Kidney (tissue), 14 donors: ENCODE measurements around the gene RTN4IP1. TPM values are rescaled to one million over a fixed set of nuclear protein-coding genes. Genes with fewer than 3 reads are reported as not detected.
"Not testable (repeated sequence)": the region's sequence is repeated elsewhere in the genome, so short reads cannot be mapped to it uniquely, and the experiment has no call there.

Experiments
- DNase-seq, 5 donors: peaks; one replicate each; pipeline ENCODE4 v3.0.0-alpha.2; 2013 to 2020
- FAIRE-seq: peaks from 2 replicates; lab custom pipeline; 2012; peaks lifted over from hg19 to GRCh38; lab: Jason Lieb, UNC
- H3K27ac ChIP-seq, 2 donors: one replicate each; pipeline ENCODE4 v1.7.0; 2013; ENCODE audit warnings: low read depth in 2 of 2, low read length in 2 of 2, inconsistent platforms in 1 of 2
- H3K27me3 ChIP-seq: one replicate; pipeline ENCODE4 v1.7.1; 2013; ENCODE audit warnings: low read length, inconsistent platforms; ENCODE audit not compliant: control insufficient read depth, insufficient read depth
- H3K36me3 ChIP-seq, 3 donors: one replicate each; pipeline versions ENCODE4 v1.7.0 to v1.7.1; 2013; ENCODE audit warnings: low read length in 3 of 3, control low read depth in 1 of 3, inconsistent platforms in 1 of 3; ENCODE audit not compliant: insufficient read depth in 3 of 3, control insufficient read depth in 2 of 3
- H3K4me1 ChIP-seq, 3 donors: one replicate each; pipeline versions ENCODE4 v1.7.0 to v1.7.1; 2013; ENCODE audit warnings: low read length in 3 of 3, inconsistent platforms in 1 of 3, low read depth in 1 of 3; ENCODE audit not compliant: control insufficient read depth in 2 of 3, insufficient read depth in 2 of 3
- H3K4me3 ChIP-seq, 3 donors: one replicate each; pipeline versions ENCODE4 v1.7.0 to v1.8.1; 2013; ENCODE audit warnings: low read length in 3 of 3, control low read depth in 1 of 3, inconsistent platforms in 1 of 3
- H3K9ac ChIP-seq, 3 donors: one replicate each; pipeline versions ENCODE4 v1.7.0 to v1.7.1; 2013; ENCODE audit warnings: low read length in 3 of 3, control low read depth in 1 of 3, inconsistent platforms in 1 of 3
- H3K9me3 ChIP-seq, 3 donors: one replicate each; pipeline versions ENCODE4 v1.7.0 to v1.7.1; 2013; ENCODE audit warnings: low read length in 3 of 3, control low read depth in 1 of 3, inconsistent platforms in 1 of 3; ENCODE audit not compliant: control insufficient read depth in 2 of 3, insufficient read depth in 1 of 3
- CTCF ChIP-seq: IDR thresholded peaks from 3 replicates; pipeline ENCODE4 v1.5.1; 2012; ENCODE audit warnings: mild to moderate bottlenecking, moderate library complexity, borderline replicate concordance; ENCODE audit not compliant: insufficient read depth; ENCODE audit errors: extremely low read depth
- intact Hi-C: fragments of 100-400 bp; cut with DNase I; formaldehyde crosslinking; loops from one replicate; pipeline ENCODE4 v1.11.1; 2022
- polyA plus RNA-seq: library from polyadenylated mRNA; stranded (reverse); fragments of 350-450 nt; fragmentation: Illumina TruSeq; extraction: RNeasy Lipid Tissue Mini Kit (QIAGEN cat#74804); gene quantifications from one replicate; pipeline ENCODE4 v1.2.3, GENCODE V29; 2014; ENCODE audit warnings: low read depth, low replicate concordance; ENCODE audit not compliant: insufficient read depth
- total RNA-seq: library from RNA; stranded (reverse); fragmentation: NEBNext Ultra II Directional; extraction: Animal tissue kit (Norgen Biotek cat#: 25700); gene quantifications from one replicate; pipeline ENCODE4 v1.2.1, GENCODE V29; 2021
- donor health status: control.
- donor health status: control.
- donor health status: control.
- donor health status: control.
- donor health status: control.
- donor health status: DM: yes; HTN: yes; CAD: no.
- donor health status: Normal renal cell carcinoma (clear cell type).

The RTN4IP1 gene
- total and polyA plus RNA-seq, 2 donors from 2014 or later: 8.9 to 19.3 TPM

- Histone ChIP-seq H3K27ac (no peak overlapping the region), H3K9me3 (no peaks in the 10 kb centered on the region), H3K36me3 (peaks cover 0 to 7% (median 4%) of the 10 kb centered on the region in 3 donors), H3K9ac (no peak overlapping the region), H3K4me3 (no peak overlapping the region), H3K27me3 (no peaks in the 10 kb centered on the region), H3K4me1 (no peaks in the 10 kb centered on the region)
- DNase-seq: no peak
- intact Hi-C loops: no loop called here
- no peak for TF ChIP-seq CTCF
- FAIRE-seq: no peak
Measured at GRCh38 chr6:106591111-106591825, 38.0 kb downstream of the RTN4IP1 start.

- FAIRE-seq, H3K9ac ChIP-seq, H3K27ac ChIP-seq, H3K27me3 ChIP-seq, H3K4me3 ChIP-seq, H3K9me3 ChIP-seq, DNase-seq, H3K36me3 ChIP-seq, intact Hi-C loops, H3K4me1 ChIP-seq: not testable (repeated sequence)
Measured at GRCh38 chr6:106588937-106589336, 40.4 kb downstream of the RTN4IP1 start.

- DNase-seq (no peak), FAIRE-seq (no peak)
- Histone ChIP-seq H3K27ac (no peak overlapping the region), H3K9me3 (no peaks in the 10 kb centered on the region), H3K36me3 (peaks cover 0 to 8% (median 7%) of the 10 kb centered on the region in 3 donors), H3K4me1 (no peaks in the 10 kb centered on the region), H3K27me3 (no peaks in the 10 kb centered on the region), H3K4me3 (no peak overlapping the region), H3K9ac (no peak overlapping the region)
- TF ChIP-seq CTCF: no peak
- intact Hi-C loops: no loop called here
Measured at GRCh38 chr6:106586815-106587415, 42.4 kb downstream of the RTN4IP1 start.

- no peak for TF ChIP-seq CTCF
- H3K27me3 ChIP-seq: no peaks in the 10 kb centered on the region
- no peak overlapping the region for H3K27ac ChIP-seq
- intact Hi-C loops: no loop called here
- H3K9ac ChIP-seq: no peak overlapping the region
- no peaks in the 10 kb centered on the region for H3K4me1 ChIP-seq
- DNase-seq: no peak
- no peak overlapping the region for H3K4me3 ChIP-seq
- no peak for FAIRE-seq
- H3K9me3 ChIP-seq: no peaks in the 10 kb centered on the region
- H3K36me3 ChIP-seq: peaks cover 0 to 7% (median 0%) of the 10 kb centered on the region in 3 donors
Measured at GRCh38 chr6:106581468-106581867, 47.8 kb downstream of the RTN4IP1 start.
